ENCODE measurements around the gene LRRFIP2. TPM values are rescaled to one million over a fixed set of nuclear protein-coding genes. Genes with fewer than 3 reads are reported as not detected.

The LRRFIP2 gene
- total RNA-seq, 1 donor from 2014 or later = 68.5 TPM

DNA sequence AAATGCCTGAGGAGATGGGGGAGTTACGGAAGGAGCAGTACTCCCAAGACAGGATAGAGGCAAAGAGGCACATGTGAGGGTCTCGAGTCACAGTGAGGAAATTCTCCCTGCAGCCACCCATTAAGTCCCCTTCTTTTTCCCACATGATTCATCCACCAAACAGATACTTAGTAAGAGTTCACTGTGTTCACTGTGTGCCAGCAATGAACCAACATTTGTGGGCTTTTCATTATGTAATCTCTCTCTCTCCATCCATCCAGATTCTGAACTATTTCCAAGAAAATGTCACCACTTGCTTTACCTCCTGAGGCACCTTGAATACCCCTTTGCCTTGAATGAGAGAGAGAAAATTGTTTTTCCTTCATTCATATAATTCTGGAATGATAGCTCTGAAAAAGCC lies 24.6 kb upstream of the LRRFIP2 start:
- peak overlapping the region; percentile 37 for H3K4me3 Mint-ChIP-seq
- TF ChIP-seq, protein P1, sequence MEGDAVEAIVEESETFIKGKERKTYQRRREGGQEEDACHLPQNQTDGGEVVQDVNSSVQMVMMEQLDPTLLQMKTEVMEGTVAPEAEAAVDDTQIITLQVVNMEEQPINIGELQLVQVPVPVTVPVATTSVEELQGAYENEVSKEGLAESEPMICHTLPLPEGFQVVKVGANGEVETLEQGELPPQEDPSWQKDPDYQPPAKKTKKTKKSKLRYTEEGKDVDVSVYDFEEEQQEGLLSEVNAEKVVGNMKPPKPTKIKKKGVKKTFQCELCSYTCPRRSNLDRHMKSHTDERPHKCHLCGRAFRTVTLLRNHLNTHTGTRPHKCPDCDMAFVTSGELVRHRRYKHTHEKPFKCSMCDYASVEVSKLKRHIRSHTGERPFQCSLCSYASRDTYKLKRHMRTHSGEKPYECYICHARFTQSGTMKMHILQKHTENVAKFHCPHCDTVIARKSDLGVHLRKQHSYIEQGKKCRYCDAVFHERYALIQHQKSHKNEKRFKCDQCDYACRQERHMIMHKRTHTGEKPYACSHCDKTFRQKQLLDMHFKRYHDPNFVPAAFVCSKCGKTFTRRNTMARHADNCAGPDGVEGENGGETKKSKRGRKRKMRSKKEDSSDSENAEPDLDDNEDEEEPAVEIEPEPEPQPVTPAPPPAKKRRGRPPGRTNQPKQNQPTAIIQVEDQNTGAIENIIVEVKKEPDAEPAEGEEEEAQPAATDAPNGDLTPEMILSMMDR (conservative IDR thresholded peaks at IDR 0.05) = no peak
- no peak for DNase-seq (ENCODE audit: extremely low spot score, unreplicated experiment)
- peaks cover 35% of the 10 kb centered on the region for H3K4me1 Mint-ChIP-seq (ENCODE audit: unreplicated experiment)
- peaks cover 15% of the 10 kb centered on the region for H3K9me3 Mint-ChIP-seq
- no peaks in the 10 kb centered on the region for H3K27me3 Mint-ChIP-seq
- no peaks in the 10 kb centered on the region for H3K36me3 Mint-ChIP-seq
- peak overlapping the region; percentile 55 for H3K27ac Mint-ChIP-seq

DNA sequence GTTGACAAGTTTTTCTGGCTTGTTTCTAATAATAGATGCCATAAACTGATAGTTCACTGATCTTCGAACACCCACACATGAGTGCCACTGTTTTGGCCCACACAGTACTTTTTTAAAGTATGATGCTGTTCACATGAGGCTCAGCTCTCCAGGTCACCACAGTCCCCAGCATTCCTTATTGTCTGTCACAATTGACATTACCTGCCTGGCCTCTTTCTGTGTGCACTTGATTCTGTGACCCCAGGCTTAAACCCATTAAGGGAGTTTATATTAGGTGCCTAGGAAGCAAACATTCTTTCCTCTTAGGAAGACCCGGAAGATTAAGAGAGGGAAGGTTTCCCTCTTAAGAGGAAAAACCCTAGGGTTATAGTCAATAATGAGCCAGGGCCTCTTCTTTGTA lies 24.2 kb upstream of the LRRFIP2 start:
- Mint-ChIP-seq H3K9me3 (peaks cover 15% of the 10 kb centered on the region), H3K27ac (peak overlapping the region; percentile 55), H3K27me3 (no peaks in the 10 kb centered on the region), H3K36me3 (no peaks in the 10 kb centered on the region), H3K4me1 (ENCODE audit: unreplicated experiment) (peaks cover 35% of the 10 kb centered on the region), H3K4me3 (peak overlapping the region; percentile 38)
- TF ChIP-seq, protein P1 (conservative IDR thresholded peaks at IDR 0.05) = no peak
- no peak for DNase-seq (ENCODE audit: extremely low spot score, unreplicated experiment)

DNA sequence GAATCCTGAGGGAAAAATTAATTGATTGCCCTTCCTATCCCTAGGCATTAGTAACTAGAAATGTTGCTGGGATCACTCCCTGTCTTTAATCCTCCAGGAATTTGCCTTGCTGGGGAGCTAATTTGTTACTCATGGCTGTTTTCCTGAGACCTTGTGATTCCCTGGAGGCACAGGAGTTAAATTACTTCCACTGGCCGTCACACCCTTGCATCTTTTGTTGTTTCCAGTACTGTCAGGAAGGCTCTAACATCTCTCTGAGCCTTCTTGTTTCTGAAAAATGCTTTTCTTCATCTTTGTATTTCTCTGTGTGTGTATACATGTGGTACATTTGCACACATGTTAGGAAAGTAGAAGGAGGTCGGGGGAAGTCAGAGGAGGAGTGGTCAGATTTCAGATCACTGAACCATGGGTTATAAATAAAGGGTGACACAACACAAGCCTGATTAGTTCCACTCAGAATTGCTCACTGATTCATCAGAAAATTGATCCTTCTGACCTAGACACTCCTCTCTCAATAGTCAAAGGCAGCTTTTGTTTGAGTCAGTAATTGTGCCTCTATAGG lies 23.5 kb upstream of the LRRFIP2 start:
- Mint-ChIP-seq H3K4me1 (ENCODE audit: unreplicated experiment) (peaks cover 35% of the 10 kb centered on the region), H3K9me3 (peaks cover 15% of the 10 kb centered on the region), H3K4me3 (peak overlapping the region; percentile 21), H3K27ac (peak overlapping the region; percentile 55), H3K36me3 (no peaks in the 10 kb centered on the region), H3K27me3 (no peaks in the 10 kb centered on the region)
- no peak for DNase-seq (ENCODE audit: extremely low spot score, unreplicated experiment)
- TF ChIP-seq, protein P1 (conservative IDR thresholded peaks at IDR 0.05) = no peak

DNA sequence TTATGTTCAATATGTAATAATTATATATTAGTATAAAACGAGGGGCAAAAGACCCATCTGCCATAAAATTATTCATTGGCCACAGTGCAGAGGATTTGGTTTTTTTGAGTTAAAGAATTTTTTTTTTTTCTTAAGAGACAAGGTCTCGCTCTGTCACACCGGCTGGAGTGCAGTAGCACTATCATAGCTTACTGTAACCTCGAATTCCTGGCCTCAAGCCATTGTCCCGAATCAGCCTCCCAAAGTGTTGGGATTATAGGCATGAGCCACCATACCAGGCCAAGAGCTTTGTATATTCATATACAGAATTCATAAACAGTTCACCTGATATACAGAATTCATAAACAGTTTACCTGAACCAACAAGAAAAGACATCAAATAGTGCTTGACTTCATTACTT lies 20.2 kb upstream of the LRRFIP2 start:
- Mint-ChIP-seq H3K4me3 (no peak overlapping the region), H3K36me3 (no peaks in the 10 kb centered on the region), H3K9me3 (peaks cover 15% of the 10 kb centered on the region)

DNA sequence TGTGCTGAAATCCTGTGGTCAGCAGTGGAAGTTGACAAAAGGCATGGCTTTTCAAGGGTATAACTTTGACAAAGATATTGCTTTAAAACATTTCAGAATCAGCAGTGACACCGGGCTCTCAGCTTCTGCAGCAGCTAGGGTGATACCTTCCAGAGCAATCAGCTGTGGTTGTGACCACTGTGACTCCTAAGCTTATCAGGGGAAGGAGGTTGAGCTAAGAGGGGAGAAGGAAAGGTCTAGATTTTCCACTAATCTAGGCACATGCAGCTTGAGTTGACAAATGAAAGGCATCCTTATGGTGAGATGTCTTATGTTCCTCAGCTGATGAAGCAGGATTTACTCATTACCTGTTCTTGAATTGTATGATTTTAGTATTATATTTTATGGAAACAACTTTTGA lies 16.3 kb upstream of the LRRFIP2 start:
- Mint-ChIP-seq H3K27ac (no peak overlapping the region), H3K9me3 (no peaks in the 10 kb centered on the region), H3K4me3 (no peak overlapping the region)

More for the DNA sequence above, 20.2 kb upstream of the LRRFIP2 start:
- Mint-ChIP-seq H3K27me3 (no peaks in the 10 kb centered on the region), H3K27ac (no peak overlapping the region), H3K4me1 (ENCODE audit: unreplicated experiment) (peaks cover 32% of the 10 kb centered on the region)
- TF ChIP-seq, protein P1 (conservative IDR thresholded peaks at IDR 0.05) = no peak
- DNase-seq (ENCODE audit: extremely low spot score, unreplicated experiment) = no peak

More for the DNA sequence above, 16.3 kb upstream of the LRRFIP2 start:
- TF ChIP-seq, protein P1 (conservative IDR thresholded peaks at IDR 0.05) = no peak
- H3K4me1 Mint-ChIP-seq (ENCODE audit: unreplicated experiment) = no peaks in the 10 kb centered on the region
- DNase-seq (ENCODE audit: extremely low spot score, unreplicated experiment) = no peak
- no peaks in the 10 kb centered on the region for H3K36me3 Mint-ChIP-seq
- no peaks in the 10 kb centered on the region for H3K27me3 Mint-ChIP-seq
